Neural cell (in vitro differentiated cells): ENCODE measurements around the gene SH3TC1. TPM values are rescaled to one million over a fixed set of nuclear protein-coding genes. Genes with fewer than 3 reads are reported as not detected.

Experiments
- H2AFZ ChIP-seq: fragments of 200-600, 300-800 bp; sonication (generic), shearing (Covaris generic); 2 replicates; pipeline ENCODE4 v1.6.0; 2014; ENCODE audit warnings: low read depth, mild to moderate bottlenecking, antibody characterized with exemption, low read length, moderate library complexity
- H3F3A ChIP-seq: fragments of 200-600 bp; shearing (Covaris generic); 2 replicates; pipeline ENCODE4 v1.6.1; 2016; ENCODE audit warnings: mild to moderate bottlenecking, moderate library complexity, mixed read lengths, antibody characterized with exemption, low read length; ENCODE audit not compliant: insufficient read depth, poor library complexity, severe bottlenecking
- H3K27ac ChIP-seq: fragments of 200-600, 300-800 bp; sonication (generic), shearing (Covaris generic); 2 replicates; pipeline ENCODE4 v1.5.1; 2014; ENCODE audit warnings: mild to moderate bottlenecking, low read length, moderate library complexity
- H3K27me3 ChIP-seq: fragments of 300-800, 200-600 bp; sonication (generic), shearing (Covaris generic); 2 replicates; pipeline ENCODE4 v1.6.0; 2014; ENCODE audit warnings: mild to moderate bottlenecking, low read depth, low read length, moderate library complexity; ENCODE audit not compliant: insufficient read depth
- H3K36me3 ChIP-seq: fragments of 300-800, 200-600 bp; sonication (generic), shearing (Covaris generic); 2 replicates; pipeline ENCODE4 v1.5.1; 2014; ENCODE audit warnings: mild to moderate bottlenecking, antibody characterized with exemption, low read length, moderate library complexity; ENCODE audit not compliant: insufficient read depth
- H3K4me2 ChIP-seq: fragments of 300-800, 200-600 bp; sonication (generic), shearing (Covaris generic); 2 replicates; pipeline ENCODE4 v1.6.0; 2014; ENCODE audit warnings: mild to moderate bottlenecking, low read length
- H3K4me3 ChIP-seq: fragments of 300-800, 200-600 bp; sonication (generic), shearing (Covaris generic); 2 replicates; pipeline ENCODE4 v1.5.1; 2014; ENCODE audit warnings: mild to moderate bottlenecking, low read length, moderate library complexity
- H3K79me2 ChIP-seq: fragments of 200-600 bp; shearing (Covaris generic); replicated peaks from 2 replicates; pipeline ENCODE4 v1.6.0; 2014; ENCODE audit warnings: mild to moderate bottlenecking, low read length, moderate library complexity; ENCODE audit not compliant: insufficient read depth
- H3K9ac ChIP-seq: fragments of 300-800, 200-600 bp; sonication (generic), shearing (Covaris generic); 2 replicates; pipeline ENCODE4 v1.6.1; 2016; ENCODE audit warnings: mild to moderate bottlenecking, low read length, mixed read lengths
- H3K9me2 ChIP-seq: fragments of 200-600 bp; shearing (Covaris generic); 2 replicates; pipeline ENCODE4 v1.6.1; 2016; ENCODE audit warnings: mild to moderate bottlenecking, low read length, mixed read lengths; ENCODE audit not compliant: insufficient read depth
- H3K9me3 ChIP-seq: fragments of 200-600, 300-800 bp; sonication (generic), shearing (Covaris generic); 2 replicates; pipeline ENCODE4 v1.6.1; 2016; ENCODE audit warnings: mild to moderate bottlenecking, mixed run types, low read length, moderate library complexity, mixed read lengths
- H4K20me1 ChIP-seq: fragments of 200-600 bp; shearing (Covaris generic); 2 replicates; pipeline ENCODE4 v1.6.1; 2016; ENCODE audit warnings: mild to moderate bottlenecking, mixed run types; ENCODE audit not compliant: insufficient read depth
- CTCF ChIP-seq: fragments of 450-650 bp; IDR thresholded peaks from 2 replicates; pipeline ENCODE4 v1.5.1; 2014; ENCODE audit warnings: antibody characterized with exemption, mild to moderate bottlenecking, moderate library complexity; ENCODE audit not compliant: poor library complexity, severe bottlenecking
- EP300 ChIP-seq: fragments of 450-650 bp; conservative IDR thresholded peaks from 2 replicates; pipeline ENCODE4 v1.6.1; 2014; ENCODE audit warnings: antibody characterized with exemption, mild to moderate bottlenecking, moderate library complexity; ENCODE audit not compliant: poor library complexity, severe bottlenecking
- EZH2 ChIP-seq: fragments of 200-600, 300-800 bp; shearing (Covaris generic), sonication (generic); IDR thresholded peaks from 2 replicates; pipeline ENCODE4 v1.6.1; 2014; ENCODE audit warnings: antibody characterized with exemption, low read length, borderline replicate concordance, mild to moderate bottlenecking; ENCODE audit not compliant: insufficient read depth, poor library complexity, severe bottlenecking
- MXI1 ChIP-seq: fragments of 450-650 bp; conservative IDR thresholded peaks from 2 replicates; pipeline ENCODE4 v1.6.1; 2014; ENCODE audit warnings: antibody characterized with exemption, mild to moderate bottlenecking; ENCODE audit not compliant: poor library complexity, severe bottlenecking
- POLR2AphosphoS5 ChIP-seq: IDR thresholded peaks from 2 replicates; pipeline ENCODE4 v1.6.1; 2012
- RAD21 ChIP-seq: fragments of 450-650 bp; conservative IDR thresholded peaks from 2 replicates; pipeline ENCODE4 v1.6.1; 2014; ENCODE audit warnings: antibody characterized with exemption, mild to moderate bottlenecking, moderate library complexity
- SMC3 ChIP-seq: fragments of 450-650 bp; conservative IDR thresholded peaks from 2 replicates; pipeline ENCODE4 v1.6.1; 2014; ENCODE audit warnings: antibody characterized with exemption, mild to moderate bottlenecking, moderate library complexity; ENCODE audit not compliant: poor library complexity
- TAF1 ChIP-seq: IDR thresholded peaks from 2 replicates; pipeline ENCODE4 v1.6.1; 2012; ENCODE audit warnings: low read depth
- polyA plus RNA-seq: library from polyadenylated mRNA; depleted of rRNA; stranded (reverse); fragments of >200 nt; gene quantifications from 2 replicates; pipeline ENCODE4 v1.2.3, GENCODE V29; 2014
- TF ChIP-seq, protein P1 (sequence below): IDR thresholded peaks from 2 replicates; pipeline ENCODE4 v1.6.1; 2012; ENCODE audit warnings: borderline replicate concordance

The SH3TC1 gene
- polyA plus RNA-seq, 1 donor from 2014 or later, result not detected

DNA sequence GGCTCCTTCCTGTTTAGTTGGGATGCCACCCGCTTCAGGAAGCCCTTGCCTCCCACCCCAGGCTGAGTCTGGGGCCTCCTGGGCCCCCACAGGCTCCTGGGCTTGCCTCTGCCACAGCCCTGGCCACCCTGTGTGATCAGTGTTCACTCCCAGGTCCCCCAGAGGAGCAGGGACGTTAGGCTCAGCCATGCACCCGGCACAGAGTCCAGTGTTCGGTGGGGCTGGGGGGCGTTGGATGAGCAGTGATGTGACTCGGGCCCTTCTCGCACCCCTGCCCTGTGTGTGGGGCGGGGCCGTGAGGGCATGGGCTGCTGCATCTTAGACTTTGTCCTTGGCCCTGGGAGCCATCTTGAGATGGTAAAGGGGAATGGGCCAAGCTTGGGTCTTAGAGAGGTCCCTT lies 40.6 kb downstream of the SH3TC1 start:
- H2AFZ ChIP-seq, result no peak overlapping the region

GRCh38 chr4:8240211-8241041 lies 41.3 kb downstream of the SH3TC1 start:
- TF ChIP-seq TAF1 (no peak), EP300 (no peak), EZH2 (no peak), CTCF (no peak), MXI1 (no peak), SMC3 (no peak), POLR2AphosphoS5 (no peak), RAD21 (no peak)
- TF ChIP-seq, protein P1, sequence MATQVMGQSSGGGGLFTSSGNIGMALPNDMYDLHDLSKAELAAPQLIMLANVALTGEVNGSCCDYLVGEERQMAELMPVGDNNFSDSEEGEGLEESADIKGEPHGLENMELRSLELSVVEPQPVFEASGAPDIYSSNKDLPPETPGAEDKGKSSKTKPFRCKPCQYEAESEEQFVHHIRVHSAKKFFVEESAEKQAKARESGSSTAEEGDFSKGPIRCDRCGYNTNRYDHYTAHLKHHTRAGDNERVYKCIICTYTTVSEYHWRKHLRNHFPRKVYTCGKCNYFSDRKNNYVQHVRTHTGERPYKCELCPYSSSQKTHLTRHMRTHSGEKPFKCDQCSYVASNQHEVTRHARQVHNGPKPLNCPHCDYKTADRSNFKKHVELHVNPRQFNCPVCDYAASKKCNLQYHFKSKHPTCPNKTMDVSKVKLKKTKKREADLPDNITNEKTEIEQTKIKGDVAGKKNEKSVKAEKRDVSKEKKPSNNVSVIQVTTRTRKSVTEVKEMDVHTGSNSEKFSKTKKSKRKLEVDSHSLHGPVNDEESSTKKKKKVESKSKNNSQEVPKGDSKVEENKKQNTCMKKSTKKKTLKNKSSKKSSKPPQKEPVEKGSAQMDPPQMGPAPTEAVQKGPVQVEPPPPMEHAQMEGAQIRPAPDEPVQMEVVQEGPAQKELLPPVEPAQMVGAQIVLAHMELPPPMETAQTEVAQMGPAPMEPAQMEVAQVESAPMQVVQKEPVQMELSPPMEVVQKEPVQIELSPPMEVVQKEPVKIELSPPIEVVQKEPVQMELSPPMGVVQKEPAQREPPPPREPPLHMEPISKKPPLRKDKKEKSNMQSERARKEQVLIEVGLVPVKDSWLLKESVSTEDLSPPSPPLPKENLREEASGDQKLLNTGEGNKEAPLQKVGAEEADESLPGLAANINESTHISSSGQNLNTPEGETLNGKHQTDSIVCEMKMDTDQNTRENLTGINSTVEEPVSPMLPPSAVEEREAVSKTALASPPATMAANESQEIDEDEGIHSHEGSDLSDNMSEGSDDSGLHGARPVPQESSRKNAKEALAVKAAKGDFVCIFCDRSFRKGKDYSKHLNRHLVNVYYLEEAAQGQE, result no peak
- Histone ChIP-seq H4K20me1 (no peaks in the 10 kb centered on the region), H3K27me3 (no peaks in the 10 kb centered on the region), H2AFZ (no peak overlapping the region), H3K9ac (no peak overlapping the region), H3K9me2 (no peaks in the 10 kb centered on the region), H3K36me3 (no peaks in the 10 kb centered on the region), H3K4me3 (no peak overlapping the region), H3K27ac (no peak overlapping the region), H3K9me3 (no peaks in the 10 kb centered on the region), H3K79me2 (no peaks in the 10 kb centered on the region), H3K4me2 (no peak overlapping the region), H3F3A (no peaks in the 10 kb centered on the region)

More for the DNA sequence above, 40.6 kb downstream of the SH3TC1 start:
- H3K36me3 ChIP-seq, result no peaks in the 10 kb centered on the region
- no peak overlapping the region for H3K4me3 ChIP-seq
- H4K20me1 ChIP-seq, result no peaks in the 10 kb centered on the region
- H3K4me2 ChIP-seq, result no peak overlapping the region
- no peaks in the 10 kb centered on the region for H3F3A ChIP-seq
- no peak overlapping the region for H3K9ac ChIP-seq
- TF ChIP-seq POLR2AphosphoS5 (no peak), SMC3 (no peak)
- TF ChIP-seq, protein P1, result no peak
- no peaks in the 10 kb centered on the region for H3K9me3 ChIP-seq
- H3K79me2 ChIP-seq, result no peaks in the 10 kb centered on the region
- H3K9me2 ChIP-seq, result no peaks in the 10 kb centered on the region
- H3K27me3 ChIP-seq, result no peaks in the 10 kb centered on the region
- no peak overlapping the region for H3K27ac ChIP-seq
